A549 (cell line): ENCODE data around the gene CNTNAP2. TPM values are rescaled to one million over a fixed set of nuclear protein-coding genes. Genes with fewer than 3 reads are reported as not detected.
"Not testable (repeated sequence)": the region's sequence is repeated elsewhere in the genome, so short reads cannot be mapped to it uniquely, and the experiment has no call there.

Experiments used
- ATAC-seq, 2 experiments: fragments of 200-7000 bp in 1 of 2; fragments of >200 bp in 1 of 2; cut with Nextera tagmentation in 1 of 2; cut with Tn5 transposase in 1 of 2; 3 replicates each; pipeline versions ENCODE4 v1.8.0 to v1.9.1; 2018 to 2020; ENCODE audit warnings: mild to moderate bottlenecking in 1 of 2, moderate library complexity in 1 of 2
- CTCF ChIA-PET: fragments of 300-600 bp; sonication (Branson Sonifier 250); formaldehyde crosslinking; extraction: SDS; loops from one replicate; lab custom pipeline; 2021; ENCODE audit warnings: antibody characterized with exemption, inconsistent platforms; lab: Yijun Ruan, JAX
- POLR2A ChIA-PET: fragments of 350-600 bp; formaldehyde crosslinking; extraction: SDS; loops from one replicate; lab custom pipeline; 2021; ENCODE audit warnings: antibody characterized with exemption, inconsistent platforms; lab: Yijun Ruan, JAX
- DNase-seq, 2 experiments: peaks; one replicate each; pipeline versions ENCODE4 v3.0.0 to v3.0.0-alpha.2; 2011 to 2016; ENCODE audit warnings: low read depth in 1 of 2, low spot score in 1 of 2
- FAIRE-seq: peaks from 2 replicates; lab custom pipeline; 2011; peaks lifted over from hg19 to GRCh38; lab: Jason Lieb, UNC
- H3K27ac ChIP-seq, 2 experiments: fragments of >200 bp; sonication (Bioruptor Twin); formaldehyde crosslinking; 3 replicates each; pipeline ENCODE4 v1.5.1; 2016 to 2017
- H3K4me1 ChIP-seq: fragments of >200 bp; sonication (Bioruptor Twin); formaldehyde crosslinking; 3 replicates; pipeline ENCODE4 v1.6.1; 2016
- H3K4me2 ChIP-seq: fragments of >200 bp; sonication (Bioruptor Twin); formaldehyde crosslinking; 3 replicates; pipeline ENCODE4 v1.6.1; 2016
- H3K4me3 ChIP-seq: fragments of >200 bp; sonication (Bioruptor Twin); formaldehyde crosslinking; 3 replicates; pipeline ENCODE4 v1.5.1; 2016
- H3K9me3 ChIP-seq: fragments of >200 bp; sonication (Bioruptor Twin); formaldehyde crosslinking; 3 replicates; pipeline ENCODE4 v1.6.1; 2016
- CHD2 ChIP-seq: fragments of 150-350 bp; IDR thresholded peaks from 2 replicates; pipeline ENCODE4 v1.6.1; 2014; ENCODE audit warnings: low read length; ENCODE audit not compliant: partially characterized antibody
- EHMT2 ChIP-seq: fragments of 200-600 bp; sonication (generic); IDR thresholded peaks from 2 replicates; pipeline ENCODE4 v1.6.1; 2016; ENCODE audit warnings: antibody characterized with exemption, low read depth, mild to moderate bottlenecking, moderate library complexity
- ELK1 ChIP-seq: fragments of 150-350 bp; IDR thresholded peaks from 2 replicates; pipeline ENCODE4 v1.6.1; 2014; ENCODE audit warnings: low read depth, mild to moderate bottlenecking, low read length
- FOXS1 ChIP-seq: fragments of 250-450 bp; sonication (Bioruptor Pico); IDR thresholded peaks from 2 replicates; pipeline ENCODE4 v1.5.0; 2020; ENCODE audit warnings: mild to moderate bottlenecking, moderate library complexity
- HOXA7 ChIP-seq: fragments of 250-450 bp; sonication (Bioruptor Pico); IDR thresholded peaks from 2 replicates; pipeline ENCODE4 v1.5.0; 2020; ENCODE audit warnings: mild to moderate bottlenecking, moderate library complexity
- RAD21 ChIP-seq, 2 experiments: fragments of >200 bp in 1 of 2; sonication (Bioruptor Twin) in 1 of 2; formaldehyde crosslinking in 1 of 2; IDR thresholded peaks in 1 of 2; conservative IDR thresholded peaks in 1 of 2; 2 replicates in 1 of 2; 3 replicates in 1 of 2; pipeline ENCODE4 v1.6.1; 2012 to 2018; ENCODE audit warnings: inconsistent platforms in 1 of 2
- RCOR1 ChIP-seq: fragments of 150-350 bp; IDR thresholded peaks from 2 replicates; pipeline ENCODE4 v1.6.1; 2014; ENCODE audit warnings: antibody characterized with exemption, low read length, low read depth
- SREBF2 ChIP-seq: fragments of 450-650 bp; IDR thresholded peaks from 2 replicates; pipeline ENCODE4 v1.6.1; 2014; ENCODE audit warnings: mild to moderate bottlenecking, moderate library complexity
- TP53 ChIP-seq: fragments of 250-450 bp; sonication (Bioruptor Pico); IDR thresholded peaks from 2 replicates; pipeline ENCODE4 v1.5.0; 2021; ENCODE audit warnings: mild to moderate bottlenecking, moderate library complexity
- ZSCAN20 ChIP-seq: fragments of 250-450 bp; sonication (Bioruptor Pico); IDR thresholded peaks from 2 replicates; pipeline ENCODE4 v1.8.0; 2022; ENCODE audit warnings: mild to moderate bottlenecking, moderate library complexity
- WGBS: methylation state at CpG from one replicate; pipeline ENCODE4 v1.1.6; 2017; ENCODE audit errors: missing lambda C conversion rate; 5-methylcytosine and 5-hydroxymethylcytosine counted together
- polyA plus RNA-seq, 4 experiments: library from polyadenylated mRNA; depleted of rRNA in 3 of 4; stranded (reverse); fragments of >200 nt; fragmentation: RNase III in 1 of 4; extraction: RNeasy Plus Mini Kit Qiagen cat#74134 plus additional on column Dnase treatment in 1 of 4; gene quantifications; 2 replicates in 3 of 4; 3 replicates in 1 of 4; pipeline ENCODE4 v1.2.3, GENCODE V29; 2011 to 2017
- TF ChIP-seq, protein P1 (sequence below): IDR thresholded peaks from 2 replicates; pipeline ENCODE4 v1.6.1; 2012; ENCODE audit warnings: low read depth, borderline replicate concordance
- TF ChIP-seq, protein P2 (sequence below): fragments of 200-600 bp; sonication (generic); IDR thresholded peaks from 2 replicates; pipeline ENCODE4 v1.6.1; 2016; ENCODE audit warnings: antibody characterized with exemption, mild to moderate bottlenecking, moderate library complexity
- TF ChIP-seq, protein P3 (sequence below): IDR thresholded peaks from 2 replicates; pipeline ENCODE4 v1.6.1; 2012

Gene CNTNAP2
- polyA plus RNA-seq, 2 of the 4 experiments (the other 2 are of a cell fraction) = 0.05 to 0.13 TPM

GRCh38 chr7:147737559-147738214 lies 1621.1 kb downstream of the CNTNAP2 start:
- WGBS = 46% methylated on average over 18 of the region's 18 CpGs
- DNase-seq, POLR2A ChIA-PET, H3K4me1 ChIP-seq, H3K27ac ChIP-seq, H3K9me3 ChIP-seq, H3K4me2 ChIP-seq, CTCF ChIA-PET, H3K4me3 ChIP-seq, ATAC-seq, FAIRE-seq: not testable (repeated sequence)

DNA sequence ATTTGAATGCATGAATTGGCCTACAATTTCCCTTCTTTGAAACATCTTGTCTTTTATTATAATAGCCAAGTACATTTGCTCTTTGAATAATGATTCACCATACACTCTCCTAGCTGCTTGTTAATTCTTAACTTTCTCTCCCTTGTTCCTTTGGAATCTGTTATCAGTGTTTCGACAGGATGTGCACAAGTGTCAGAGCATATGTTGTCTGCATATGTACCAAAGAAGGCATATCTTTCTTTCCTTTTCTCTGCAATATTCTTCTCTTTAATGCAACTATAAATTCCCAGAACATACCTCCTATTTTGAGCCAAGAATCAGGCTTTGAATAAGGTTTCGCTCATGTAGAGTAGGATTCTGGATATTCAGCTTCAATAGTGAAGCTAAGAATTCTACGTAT lies 1625.7 kb downstream of the CNTNAP2 start:
- no peak for DNase-seq
- FAIRE-seq = no peak
- WGBS = 27% methylated on average over 3 of the region's 3 CpGs
- ATAC-seq = no peak
- POLR2A ChIA-PET = no interaction called here
- no peak overlapping the region for H3K27ac ChIP-seq
- TF ChIP-seq HOXA7 (no peak), TP53 (CRISPR knock-in tag) (no peak)
- TF ChIP-seq, all 56 proteins: peak for 0
- Histone ChIP-seq H3K9me3 (no peaks in the 10 kb centered on the region), H3K4me1 (no peaks in the 10 kb centered on the region), H3K4me3 (no peak overlapping the region), H3K4me2 (no peak overlapping the region)
- CTCF ChIA-PET = no interaction called here

- POLR2A ChIA-PET = no interaction called here
- no peak for ATAC-seq
Observed at GRCh38 chr7:147756300-147756699, 1639.7 kb downstream of the CNTNAP2 start.

More at GRCh38 chr7:147756300-147756699, 1639.7 kb downstream of the CNTNAP2 start:
- Histone ChIP-seq H3K4me1 (no peaks in the 10 kb centered on the region), H3K4me2 (no peak overlapping the region), H3K27ac (no peak overlapping the region), H3K9me3 (no peaks in the 10 kb centered on the region), H3K4me3 (no peak overlapping the region)
- 7% methylated on average over 1 of the region's 1 CpG for WGBS
- FAIRE-seq = no peak
- CTCF ChIA-PET = no interaction called here
- TF ChIP-seq, protein P1, sequence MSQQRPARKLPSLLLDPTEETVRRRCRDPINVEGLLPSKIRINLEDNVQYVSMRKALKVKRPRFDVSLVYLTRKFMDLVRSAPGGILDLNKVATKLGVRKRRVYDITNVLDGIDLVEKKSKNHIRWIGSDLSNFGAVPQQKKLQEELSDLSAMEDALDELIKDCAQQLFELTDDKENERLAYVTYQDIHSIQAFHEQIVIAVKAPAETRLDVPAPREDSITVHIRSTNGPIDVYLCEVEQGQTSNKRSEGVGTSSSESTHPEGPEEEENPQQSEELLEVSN = no peak
- TF ChIP-seq ZSCAN20 = no peak
- no peak for TF ChIP-seq SREBF2
- TF ChIP-seq ELK1 = no peak
- no peak for TF ChIP-seq FOXS1
- TF ChIP-seq, protein P2, sequence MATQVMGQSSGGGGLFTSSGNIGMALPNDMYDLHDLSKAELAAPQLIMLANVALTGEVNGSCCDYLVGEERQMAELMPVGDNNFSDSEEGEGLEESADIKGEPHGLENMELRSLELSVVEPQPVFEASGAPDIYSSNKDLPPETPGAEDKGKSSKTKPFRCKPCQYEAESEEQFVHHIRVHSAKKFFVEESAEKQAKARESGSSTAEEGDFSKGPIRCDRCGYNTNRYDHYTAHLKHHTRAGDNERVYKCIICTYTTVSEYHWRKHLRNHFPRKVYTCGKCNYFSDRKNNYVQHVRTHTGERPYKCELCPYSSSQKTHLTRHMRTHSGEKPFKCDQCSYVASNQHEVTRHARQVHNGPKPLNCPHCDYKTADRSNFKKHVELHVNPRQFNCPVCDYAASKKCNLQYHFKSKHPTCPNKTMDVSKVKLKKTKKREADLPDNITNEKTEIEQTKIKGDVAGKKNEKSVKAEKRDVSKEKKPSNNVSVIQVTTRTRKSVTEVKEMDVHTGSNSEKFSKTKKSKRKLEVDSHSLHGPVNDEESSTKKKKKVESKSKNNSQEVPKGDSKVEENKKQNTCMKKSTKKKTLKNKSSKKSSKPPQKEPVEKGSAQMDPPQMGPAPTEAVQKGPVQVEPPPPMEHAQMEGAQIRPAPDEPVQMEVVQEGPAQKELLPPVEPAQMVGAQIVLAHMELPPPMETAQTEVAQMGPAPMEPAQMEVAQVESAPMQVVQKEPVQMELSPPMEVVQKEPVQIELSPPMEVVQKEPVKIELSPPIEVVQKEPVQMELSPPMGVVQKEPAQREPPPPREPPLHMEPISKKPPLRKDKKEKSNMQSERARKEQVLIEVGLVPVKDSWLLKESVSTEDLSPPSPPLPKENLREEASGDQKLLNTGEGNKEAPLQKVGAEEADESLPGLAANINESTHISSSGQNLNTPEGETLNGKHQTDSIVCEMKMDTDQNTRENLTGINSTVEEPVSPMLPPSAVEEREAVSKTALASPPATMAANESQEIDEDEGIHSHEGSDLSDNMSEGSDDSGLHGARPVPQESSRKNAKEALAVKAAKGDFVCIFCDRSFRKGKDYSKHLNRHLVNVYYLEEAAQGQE = no peak
- TF ChIP-seq EHMT2 = no peak
- TF ChIP-seq RAD21 (conservative IDR thresholded peaks at IDR 0.05 in 1 of 2, IDR thresholded peaks at IDR 0.05 in 1 of 2) = no peak
- TF ChIP-seq CHD2 = no peak
- TF ChIP-seq RCOR1 = no peak
- TF ChIP-seq, protein P3, sequence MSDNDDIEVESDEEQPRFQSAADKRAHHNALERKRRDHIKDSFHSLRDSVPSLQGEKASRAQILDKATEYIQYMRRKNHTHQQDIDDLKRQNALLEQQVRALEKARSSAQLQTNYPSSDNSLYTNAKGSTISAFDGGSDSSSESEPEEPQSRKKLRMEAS = no peak
- DNase-seq = no peak
